ENCODE measurements around the gene GALNS.

Gene GALNS

DNA sequence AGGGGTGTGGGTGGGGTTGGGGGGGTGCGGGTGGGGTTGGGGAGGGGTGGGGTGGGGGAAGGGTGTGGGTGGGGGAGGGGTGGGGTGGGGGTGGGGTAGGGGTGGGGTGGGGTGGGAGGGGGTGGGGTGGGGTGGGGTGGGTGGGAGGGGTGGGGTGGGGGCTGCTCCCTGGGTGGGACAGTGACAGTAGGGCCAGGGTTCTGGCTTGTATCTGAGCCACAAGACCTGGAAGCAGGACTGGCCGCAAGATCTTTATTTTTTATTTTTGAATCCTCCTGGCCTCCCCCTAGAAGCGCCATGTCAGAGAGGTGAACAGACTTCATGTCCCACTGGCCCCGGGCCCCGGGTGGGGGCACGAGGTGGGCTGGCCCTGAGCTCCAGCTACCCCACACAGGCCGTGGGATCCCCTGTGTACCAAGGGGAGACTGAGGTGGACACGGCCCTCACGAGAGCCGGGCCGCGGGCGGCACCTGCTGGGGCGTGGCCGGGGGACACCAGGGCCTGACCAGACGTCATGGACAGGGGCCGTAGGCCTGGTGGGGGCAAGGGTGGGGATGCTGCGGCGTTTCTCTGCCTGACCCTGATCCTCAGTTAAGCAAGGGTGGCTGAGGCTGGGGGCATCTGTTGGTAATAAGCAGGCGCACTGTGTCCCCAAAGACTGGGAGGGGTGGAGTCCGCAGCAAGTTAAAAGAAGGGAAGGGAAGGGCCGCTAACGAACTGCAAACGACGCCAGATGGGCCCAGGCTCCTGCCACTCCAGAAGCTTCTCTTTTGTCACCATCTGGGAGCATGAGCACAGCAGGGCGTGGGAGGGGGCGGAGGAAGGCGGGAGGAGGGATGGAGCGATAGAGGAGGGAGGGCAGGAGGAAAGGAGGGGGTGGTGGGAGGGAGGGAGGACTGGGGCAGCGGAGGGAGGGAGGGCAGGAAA is 32.0 kb upstream of the GALNS start:
- no peak for DNase-seq

GRCh38 chr16:88888057-88888456 is 31.3 kb upstream of the GALNS start:
- no peak for DNase-seq

DNA sequence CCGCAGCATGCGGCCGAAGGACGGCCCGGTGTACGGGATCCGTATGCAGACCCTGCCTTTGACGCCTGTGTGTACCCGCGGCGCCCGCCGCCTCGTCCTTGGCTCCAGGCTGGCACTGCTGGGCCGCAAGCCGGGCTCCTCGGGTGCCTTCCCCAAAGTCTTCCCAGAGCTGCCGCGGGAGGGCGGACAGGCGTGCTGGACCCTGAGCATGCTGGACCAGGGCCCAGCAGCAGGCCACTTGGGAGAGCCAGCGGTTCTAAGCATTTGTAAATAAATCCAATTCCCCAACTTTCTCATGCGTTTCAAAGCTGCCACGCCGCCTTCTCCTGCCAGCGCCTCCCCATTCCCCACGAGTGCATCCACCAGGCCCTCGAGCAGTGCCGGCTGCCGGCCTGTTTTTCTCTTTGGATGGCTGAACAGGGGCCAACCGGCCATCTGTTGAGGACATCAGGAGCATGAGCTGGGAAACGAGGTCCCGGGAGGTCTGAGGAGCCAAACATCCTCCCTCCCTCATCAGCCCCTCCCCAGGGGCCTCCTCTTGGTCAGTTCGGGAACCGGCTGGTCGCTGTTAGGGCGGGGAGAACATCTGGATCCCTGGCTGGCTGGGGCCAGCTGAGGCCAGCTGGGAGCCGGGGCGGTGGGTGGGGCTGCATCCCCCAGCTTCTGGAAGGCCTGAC is 30.2 kb upstream of the GALNS start:
- no peak for DNase-seq

DNA sequence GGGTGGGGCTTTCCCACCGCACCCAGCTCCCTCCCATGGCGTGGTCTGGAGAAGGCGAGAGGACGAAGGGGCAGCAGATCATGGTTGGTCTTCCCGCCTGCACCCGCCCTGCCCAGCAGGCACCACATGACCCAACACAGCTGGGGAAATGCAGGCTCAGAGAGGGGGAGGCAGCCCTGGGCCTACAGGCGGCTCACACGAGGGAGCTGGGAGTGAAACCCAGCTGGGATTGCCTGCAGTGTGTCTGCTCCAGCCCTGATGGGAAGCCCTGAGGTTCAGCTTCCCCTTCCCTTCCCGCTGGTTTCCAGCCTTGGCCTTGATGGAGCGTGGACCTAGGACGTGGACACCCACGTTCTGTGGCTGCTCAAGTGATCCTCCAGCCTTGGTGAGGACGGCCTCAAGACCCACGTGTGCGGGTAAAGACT is 29.7 kb upstream of the GALNS start:
- DNase-seq, result no peak

DNA sequence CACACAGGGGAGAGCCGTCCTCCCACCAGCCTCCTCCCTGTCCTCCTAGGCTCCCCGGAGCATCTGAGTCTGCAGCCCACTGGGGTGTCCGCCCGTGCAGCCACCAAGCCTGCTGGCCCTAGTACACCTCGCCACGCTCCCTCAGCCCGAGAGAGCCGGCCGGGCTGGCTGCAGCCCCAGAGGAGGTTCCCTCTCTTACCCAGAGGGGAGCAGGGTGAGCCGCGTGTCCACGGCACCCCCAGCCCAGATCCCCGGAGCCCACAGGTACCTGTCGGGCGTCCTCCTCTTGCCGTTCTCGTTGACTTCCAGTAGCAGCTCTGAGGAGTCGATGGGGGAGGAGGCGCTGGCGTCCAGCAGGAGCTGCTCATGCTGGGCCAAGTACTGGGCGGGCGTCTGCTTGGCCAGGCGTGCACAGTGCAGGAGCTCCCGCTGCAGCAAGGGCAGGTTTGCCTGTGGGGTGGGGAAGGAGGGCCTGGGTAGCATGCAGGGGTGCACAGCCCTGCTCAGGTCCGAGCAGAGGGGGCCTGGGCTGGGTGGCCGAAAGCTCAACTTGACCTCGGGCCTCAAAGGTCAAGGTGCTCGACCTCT is 29.0 kb upstream of the GALNS start:
- no peak for DNase-seq

GRCh38 chr16:88884569-88885271 is 28.0 kb upstream of the GALNS start:
- no peak for DNase-seq

GRCh38 chr16:88883946-88884345 is 27.2 kb upstream of the GALNS start:
- no peak for DNase-seq

- no peak for DNase-seq
Observed at GRCh38 chr16:88883117-88883895, 26.6 kb upstream of the GALNS start.

- DNase-seq, result no peak
Observed at GRCh38 chr16:88882358-88883030, 25.7 kb upstream of the GALNS start.

DNA sequence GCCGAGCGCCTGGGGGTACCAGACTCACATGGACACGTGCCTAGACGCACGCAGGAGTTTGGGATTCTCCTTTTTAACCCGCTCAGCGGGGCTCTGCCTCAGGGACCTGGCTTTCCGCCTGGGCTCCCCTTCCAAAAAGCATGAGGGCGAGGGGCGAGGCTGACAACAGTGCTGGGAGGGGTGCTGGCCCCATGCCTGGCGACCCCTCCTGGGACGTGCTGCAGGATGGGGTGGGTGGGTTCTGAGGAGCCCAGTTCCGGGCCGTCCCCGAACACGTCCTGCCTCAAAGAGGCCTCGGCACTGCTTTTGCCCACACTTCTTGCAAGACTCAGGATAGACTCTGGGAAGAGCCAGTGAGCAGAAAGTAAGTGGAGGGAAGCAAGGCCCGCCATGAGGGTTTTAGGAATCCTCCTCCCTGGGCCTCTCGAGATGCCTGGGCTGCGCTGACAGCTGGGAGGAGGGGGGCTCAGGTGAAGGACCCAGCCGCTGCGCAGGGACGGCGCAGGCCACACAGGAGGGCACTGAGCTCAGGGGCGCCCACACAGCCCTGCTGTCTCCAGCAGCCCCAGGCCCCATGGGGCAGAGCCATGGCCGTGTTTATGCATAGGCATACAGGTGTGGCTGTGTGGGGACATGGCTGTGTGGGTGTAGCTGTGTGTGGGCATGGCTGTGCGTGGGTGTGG is 25.1 kb upstream of the GALNS start:
- DNase-seq, result no peak

GRCh38 chr16:88881007-88881615 is 24.4 kb upstream of the GALNS start:
- no peak for DNase-seq

DNA sequence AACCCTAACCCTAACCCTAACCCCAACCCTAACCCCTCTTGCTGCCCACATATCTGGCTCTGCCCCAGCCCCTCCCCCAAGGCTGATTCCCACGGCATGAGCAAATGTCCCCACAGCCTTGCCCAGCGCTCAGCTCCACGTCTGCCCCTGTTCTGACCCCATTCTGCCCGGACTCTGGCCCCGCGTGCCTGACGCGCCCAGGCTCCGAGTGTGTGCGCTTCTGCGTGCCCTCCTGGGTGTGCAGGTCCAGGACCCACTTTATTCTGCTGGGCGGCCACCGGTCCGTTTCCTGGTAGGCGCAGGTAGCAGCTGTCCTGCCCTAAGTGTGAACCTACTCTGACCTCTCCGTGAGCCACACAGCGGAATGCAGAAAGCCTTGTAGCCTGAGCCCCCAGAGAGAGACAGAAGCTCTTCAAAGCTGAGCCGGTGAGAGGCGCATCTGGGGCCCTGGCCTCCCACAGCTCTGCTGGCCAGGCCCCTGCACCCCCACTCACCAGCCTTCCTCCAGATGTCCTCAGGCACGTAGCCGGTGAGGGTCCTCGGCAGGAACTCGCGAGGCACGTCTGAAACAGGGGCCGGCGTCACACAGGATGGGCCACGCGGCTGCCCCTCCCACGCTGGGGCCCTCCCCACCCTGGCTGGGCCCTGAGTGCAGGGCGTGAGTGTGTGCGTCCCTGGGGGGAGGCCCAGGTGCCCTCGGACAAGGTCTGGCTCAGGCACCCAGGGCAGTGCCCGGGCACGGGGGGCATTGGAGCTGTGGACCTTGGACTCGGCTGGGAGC is 23.7 kb upstream of the GALNS start:
- DNase-seq, result no peak

GRCh38 chr16:88879788-88880055 is 23.0 kb upstream of the GALNS start:
- DNase-seq, result no peak

- DNase-seq, result no peak
Observed at GRCh38 chr16:88878967-88879787, 22.4 kb upstream of the GALNS start.

DNA sequence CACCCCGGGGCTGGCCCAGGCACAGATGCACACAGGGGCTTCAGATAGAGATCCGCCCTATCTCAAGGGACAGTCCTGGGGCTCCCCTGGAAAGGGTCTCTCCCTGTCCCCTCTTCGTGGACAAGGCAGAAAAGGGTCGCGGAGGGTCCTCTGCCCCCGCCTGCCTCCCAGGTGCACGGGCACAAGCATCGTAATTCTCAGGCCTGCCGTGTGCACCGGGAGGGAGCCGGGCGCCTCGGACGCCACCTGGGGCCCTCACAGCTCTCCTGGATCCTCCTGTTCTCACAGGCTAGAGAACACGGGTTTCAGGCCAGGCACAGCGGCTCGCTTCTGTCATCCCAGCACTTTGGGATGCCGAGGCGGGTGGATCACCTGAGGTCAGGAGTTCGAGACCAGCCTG is 21.6 kb upstream of the GALNS start:
- no peak for DNase-seq

- DNase-seq, result no peak
Observed at GRCh38 chr16:88877564-88878289, 21.0 kb upstream of the GALNS start.

DNA sequence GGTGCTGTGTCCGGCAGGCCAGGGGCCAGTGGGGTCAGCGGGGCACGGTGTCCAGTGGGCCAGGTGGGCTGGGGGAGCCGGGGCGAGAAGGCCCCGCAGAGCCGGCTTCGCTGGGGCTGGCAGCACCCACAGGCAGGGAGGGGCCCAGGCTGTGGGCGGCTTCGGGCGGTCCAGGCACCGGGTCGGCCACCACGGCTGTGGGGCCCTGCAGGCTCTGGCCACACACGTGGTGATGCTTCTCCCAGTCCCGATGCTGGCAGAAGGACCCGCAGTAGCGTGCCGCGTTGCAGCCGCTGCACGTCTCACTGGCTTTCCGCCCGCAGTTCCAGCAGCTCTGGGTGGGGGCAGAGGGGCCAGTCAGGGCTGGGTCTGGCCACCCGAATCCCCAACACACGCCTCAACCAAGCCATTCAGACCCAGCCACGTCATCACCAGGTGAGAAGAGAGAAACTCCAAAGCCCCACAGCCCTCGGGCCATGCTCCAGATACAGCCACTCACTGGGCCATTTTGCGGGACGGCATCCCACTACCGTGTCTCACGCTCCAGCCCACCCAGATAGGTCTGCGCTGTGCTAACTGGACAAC is 20.3 kb upstream of the GALNS start:
- no peak for DNase-seq

GRCh38 chr16:88875703-88876234 is 19.0 kb upstream of the GALNS start:
- no peak for DNase-seq

Measured in CD4-positive, alpha-beta T cell treated with Interleukin-6 for 4 hours (primary cell).